ENCODE results near the gene EPB41L3. TPM values are rescaled to one million over a fixed set of nuclear protein-coding genes. Genes with fewer than 3 reads are reported as not detected.

EPB41L3 gene
- total and polyA plus RNA-seq, 12 donors = 36.5 to 236 (median 140) TPM

GRCh38 chr18:5503740-5504139 is 40.1 kb downstream of the EPB41L3 start:
- Histone ChIP-seq H3K27ac (no peak overlapping the region), H3K9me3 (replicated peaks in 1 of 3) (no peaks in the 10 kb centered on the region), H3K27me3 (no peaks in the 10 kb centered on the region), H3K36me3 (replicated peaks in 1 of 2) (no peaks in the 10 kb centered on the region), H3K4me3 (no peak overlapping the region), H3K4me1 (replicated peaks in 1 of 2) (peaks cover 6 to 30% of the 10 kb centered on the region in 2 donors)
- DNase-seq = no peak
- intact Hi-C loops (cut with DNase I) = no loop called here
- no peak for TF ChIP-seq CTCF (IDR thresholded peaks at IDR 0.05)
- no peak for TF ChIP-seq POLR2A (IDR thresholded peaks at IDR 0.05)

- Histone ChIP-seq H3K27ac (peak overlapping the region in 3 of 5 donors; percentile 16 to 54 (median 50)), H3K36me3 (replicated peaks in 1 of 2) (no peaks in the 10 kb centered on the region), H3K27me3 (no peaks in the 10 kb centered on the region), H3K9me3 (replicated peaks in 1 of 3) (no peaks in the 10 kb centered on the region), H3K4me3 (no peak overlapping the region), H3K4me1 (replicated peaks in 1 of 2) (peaks cover 0 to 9% of the 10 kb centered on the region in 2 donors)
- WGBS, 4 donors = 50 to 64% (median 57%) methylated on average over 7 of the region's 7 CpGs
- no peak for DNase-seq
- TF ChIP-seq CTCF (IDR thresholded peaks at IDR 0.05) (no peak), POLR2A (IDR thresholded peaks at IDR 0.05) (no peak)
- intact Hi-C loops (cut with DNase I) = no loop called here
Measured at GRCh38 chr18:5500158-5500939, 43.4 kb downstream of the EPB41L3 start.

- no peaks in the 10 kb centered on the region for H3K27me3 ChIP-seq
- intact Hi-C loops (cut with DNase I) = no loop called here
- no peaks in the 10 kb centered on the region for H3K9me3 ChIP-seq (replicated peaks in 1 of 3)
- no peak for TF ChIP-seq POLR2A (IDR thresholded peaks at IDR 0.05)
- WGBS, 4 donors = 92 to 95% (median 93%) methylated on average over 6 of the region's 6 CpGs
- no peaks in the 10 kb centered on the region for H3K36me3 ChIP-seq (replicated peaks in 1 of 2)
- H3K27ac ChIP-seq = no peak overlapping the region
- no peak overlapping the region for H3K4me3 ChIP-seq
- DNase-seq = no peak
- H3K4me1 ChIP-seq (replicated peaks in 1 of 2) = peaks cover 0 to 9% of the 10 kb centered on the region in 2 donors
Measured at GRCh38 chr18:5498452-5498851, 45.3 kb downstream of the EPB41L3 start.

GRCh38 chr18:5496305-5496704 is 47.5 kb downstream of the EPB41L3 start:
- DNase-seq = no peak
- WGBS, 4 donors = 85 to 90% (median 88%) methylated on average over 2 of the region's 2 CpGs
- Histone ChIP-seq H3K36me3 (replicated peaks in 1 of 2) (no peaks in the 10 kb centered on the region), H3K4me1 (replicated peaks in 1 of 2) (peaks cover 0 to 9% of the 10 kb centered on the region in 2 donors), H3K27ac (no peak overlapping the region), H3K4me3 (no peak overlapping the region), H3K27me3 (no peaks in the 10 kb centered on the region), H3K9me3 (replicated peaks in 1 of 3) (no peaks in the 10 kb centered on the region)
- intact Hi-C loops (cut with DNase I) = no loop called here
- TF ChIP-seq POLR2A (IDR thresholded peaks at IDR 0.05) (no peak), CTCF (IDR thresholded peaks at IDR 0.05) (no peak)
